ENCODE data around the gene VPS37C. TPM values are rescaled to one million over a fixed set of nuclear protein-coding genes. Genes with fewer than 3 reads are reported as not detected.

The VPS37C gene
- polyA plus RNA-seq, 2 of the 4 experiments (the other 2 are of a cell fraction), result 8.9 to 11.3 TPM

GRCh38 chr11:61111050-61111435 lies 50.2 kb downstream of the VPS37C start:
- H3K4me1 ChIP-seq, result no peaks in the 10 kb centered on the region
- H3K4me3 ChIP-seq, result no peak overlapping the region
- WGBS (ENCODE audit: missing lambda C conversion rate), result 86% methylated on average over 4 of the region's 6 CpGs
- ChIA-PET POLR2A (no interaction called here), CTCF (interaction anchor here (1.0 to 3.7 kb wide), 5 partner anchors 8 to 280 kb away, joined by 3 to 24 read pairs (median 4); no protein-coding TSS in a partner anchor)
- ATAC-seq (no peak), DNase-seq (ENCODE audit: low read depth in 1 of 2, low spot score in 1 of 2) (no peak), FAIRE-seq (no peak)
- no peaks in the 10 kb centered on the region for H3K9me3 ChIP-seq
- TF ChIP-seq EHMT2 (IDR thresholded peaks at IDR 0.05; ENCODE audit: low read depth) (no peak), CTCF (IDR thresholded peaks at IDR 0.05) (no peak), KDM5A (IDR thresholded peaks at IDR 0.05) (no peak), BHLHE40 (IDR thresholded peaks at IDR 0.05; ENCODE audit: low read depth, low read length) (no peak), CHD2 (IDR thresholded peaks at IDR 0.05; ENCODE audit: low read length, partially characterized antibody) (no peak), FOSL2 (IDR thresholded peaks at IDR 0.05) (no peak), FOSL2 (CRISPR knock-in tag; IDR thresholded peaks at IDR 0.05) (no peak)
- TF ChIP-seq, protein P1, sequence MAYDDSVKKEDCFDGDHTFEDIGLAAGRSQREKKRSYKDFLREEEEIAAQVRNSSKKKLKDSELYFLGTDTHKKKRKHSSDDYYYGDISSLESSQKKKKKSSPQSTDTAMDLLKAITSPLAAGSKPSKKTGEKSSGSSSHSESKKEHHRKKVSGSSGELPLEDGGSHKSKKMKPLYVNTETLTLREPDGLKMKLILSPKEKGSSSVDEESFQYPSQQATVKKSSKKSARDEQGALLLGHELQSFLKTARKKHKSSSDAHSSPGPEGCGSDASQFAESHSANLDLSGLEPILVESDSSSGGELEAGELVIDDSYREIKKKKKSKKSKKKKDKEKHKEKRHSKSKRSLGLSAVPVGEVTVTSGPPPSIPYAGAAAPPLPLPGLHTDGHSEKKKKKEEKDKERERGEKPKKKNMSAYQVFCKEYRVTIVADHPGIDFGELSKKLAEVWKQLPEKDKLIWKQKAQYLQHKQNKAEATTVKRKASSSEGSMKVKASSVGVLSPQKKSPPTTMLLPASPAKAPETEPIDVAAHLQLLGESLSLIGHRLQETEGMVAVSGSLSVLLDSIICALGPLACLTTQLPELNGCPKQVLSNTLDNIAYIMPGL (CRISPR knock-in tag; IDR thresholded peaks at IDR 0.05; ENCODE audit: borderline replicate concordance), result no peak
- TF ChIP-seq, protein P2, sequence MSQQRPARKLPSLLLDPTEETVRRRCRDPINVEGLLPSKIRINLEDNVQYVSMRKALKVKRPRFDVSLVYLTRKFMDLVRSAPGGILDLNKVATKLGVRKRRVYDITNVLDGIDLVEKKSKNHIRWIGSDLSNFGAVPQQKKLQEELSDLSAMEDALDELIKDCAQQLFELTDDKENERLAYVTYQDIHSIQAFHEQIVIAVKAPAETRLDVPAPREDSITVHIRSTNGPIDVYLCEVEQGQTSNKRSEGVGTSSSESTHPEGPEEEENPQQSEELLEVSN (IDR thresholded peaks at IDR 0.05; ENCODE audit: borderline replicate concordance, low read depth), result no peak
- H3K4me2 ChIP-seq, result no peak overlapping the region
- no peak overlapping the region for H3K27ac ChIP-seq

GRCh38 chr11:61110255-61111049 lies 50.8 kb downstream of the VPS37C start:
- DNase-seq (ENCODE audit: low read depth in 1 of 2, low spot score in 1 of 2) (no peak), ATAC-seq (no peak), FAIRE-seq (no peak)
- Histone ChIP-seq H3K9me3 (no peaks in the 10 kb centered on the region), H3K4me2 (no peak overlapping the region), H3K4me3 (no peak overlapping the region), H3K27ac (no peak overlapping the region), H3K4me1 (no peaks in the 10 kb centered on the region)
- peak; percentile 45 for TF ChIP-seq ZFP36 (IDR thresholded peaks at IDR 0.05; ENCODE audit: borderline replicate concordance, partially characterized antibody)
- no peak for TF ChIP-seq EP300 (IDR thresholded peaks at IDR 0.05)
- POLR2A ChIA-PET, result no interaction called here
- CTCF ChIA-PET, result interaction anchor here (1.0 to 3.7 kb wide), 5 partner anchors 9 to 280 kb away, joined by 3 to 24 read pairs (median 4); no protein-coding TSS in a partner anchor
- 69% methylated on average over 9 of the region's 9 CpGs for WGBS (ENCODE audit: missing lambda C conversion rate)

DNA sequence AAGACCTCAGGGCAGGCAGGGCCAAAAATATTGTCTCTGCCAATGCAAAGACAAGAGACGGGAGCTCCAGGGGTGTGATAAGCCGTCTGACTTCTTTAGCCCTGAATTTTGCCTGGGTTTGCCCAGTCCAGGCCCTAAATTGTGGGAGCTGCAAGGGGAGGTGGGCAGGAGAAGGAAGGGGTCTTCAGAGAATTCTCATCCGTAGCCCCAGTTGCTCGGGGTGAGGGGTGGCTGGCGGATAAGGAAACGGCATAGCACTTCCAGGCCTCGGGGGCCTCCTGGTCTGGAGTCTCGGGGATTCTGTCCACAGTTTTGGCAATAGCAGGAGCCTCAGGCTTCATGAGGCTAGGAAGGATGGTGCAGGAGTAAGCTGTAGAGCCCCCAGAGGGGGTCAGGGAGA lies 51.6 kb downstream of the VPS37C start:
- CTCF ChIA-PET, result interaction anchor here (1.1 to 2.6 kb wide), 3 partner anchors 9 to 279 kb away, joined by 3 to 6 read pairs (median 4); no protein-coding TSS in a partner anchor
- no peak for DNase-seq (ENCODE audit: low read depth in 1 of 2, low spot score in 1 of 2)

More for the DNA sequence above, 51.6 kb downstream of the VPS37C start:
- ATAC-seq (no peak), FAIRE-seq (no peak)
- POLR2A ChIA-PET, result no interaction called here
- Histone ChIP-seq H3K9me3 (no peaks in the 10 kb centered on the region), H3K4me2 (no peak overlapping the region), H3K27ac (no peak overlapping the region), H3K4me1 (no peaks in the 10 kb centered on the region), H3K4me3 (no peak overlapping the region)
- TF ChIP-seq NFE2L2 (conservative IDR thresholded peaks at IDR 0.05; ENCODE audit: low read length) (no peak), JUN (IDR thresholded peaks at IDR 0.05) (no peak), RARB (CRISPR knock-in tag; IDR thresholded peaks at IDR 0.05) (no peak), CBX2 (IDR thresholded peaks at IDR 0.05; ENCODE audit: borderline replicate concordance, low read depth) (no peak), ZFP36 (IDR thresholded peaks at IDR 0.05; ENCODE audit: borderline replicate concordance, partially characterized antibody) (no peak), KDM1A (IDR thresholded peaks at IDR 0.05; ENCODE audit: low read depth) (no peak), NPAS2 (CRISPR knock-in tag; IDR thresholded peaks at IDR 0.05; ENCODE audit: borderline replicate concordance) (no peak), BCL3 (IDR thresholded peaks at IDR 0.05) (no peak), HOXA7 (CRISPR knock-in tag; IDR thresholded peaks at IDR 0.05) (no peak), TP53 (CRISPR knock-in tag; IDR thresholded peaks at IDR 0.05) (no peak), FOSL2 (IDR thresholded peaks at IDR 0.05) (no peak), FOSL2 (CRISPR knock-in tag; IDR thresholded peaks at IDR 0.05) (no peak), POLR2AphosphoS2 (conservative IDR thresholded peaks at IDR 0.05; ENCODE audit: low read length) (no peak), NR3C1 (IDR thresholded peaks at IDR 0.05) (no peak), JUNB (IDR thresholded peaks at IDR 0.05) (no peak), ZSCAN20 (CRISPR knock-in tag; IDR thresholded peaks at IDR 0.05) (no peak), MAZ (IDR thresholded peaks at IDR 0.05; ENCODE audit: borderline replicate concordance, low read depth, low read length) (no peak), EHMT2 (IDR thresholded peaks at IDR 0.05; ENCODE audit: low read depth) (no peak), EHF (CRISPR knock-in tag; IDR thresholded peaks at IDR 0.05) (no peak), MYC (IDR thresholded peaks at IDR 0.05; ENCODE audit: borderline replicate concordance, low read length) (no peak), POLR2A (IDR thresholded peaks at IDR 0.05; ENCODE audit: low read length) (no peak)
- WGBS (ENCODE audit: missing lambda C conversion rate), result 74% methylated on average over 8 of the region's 8 CpGs
